ENCODE results near the gene AP5B1. TPM values are rescaled to one million over a fixed set of nuclear protein-coding genes. Genes with fewer than 3 reads are reported as not detected.
A peak's percentile ranks its signal among the peaks of the same experiment; 100 is the strongest.

AP5B1 gene
- total RNA-seq, 4 donors from 2014 or later, result 12.7 to 27.5 (median 18.8) TPM

GRCh38 chr11:65790104-65790901 lies 9.5 kb upstream of the AP5B1 start:
- Histone ChIP-seq H3K4me1 (peaks cover 0 to 27% (median 16%) of the 10 kb centered on the region in 4 donors), H3K36me3 (no peaks in the 10 kb centered on the region), H3K27me3 (peaks cover 3 to 49% of the 10 kb centered on the region in 2 donors), H3K4me3 (no peak overlapping the region), H3K9me3 (no peaks in the 10 kb centered on the region), H3K27ac (no peak overlapping the region)
- no peak for DNase-seq (ENCODE audit: low spot score in 2 of 2)
- TF ChIP-seq CTCF (IDR thresholded peaks at IDR 0.05), result no peak
- TF ChIP-seq EP300 (IDR thresholded peaks at IDR 0.05), result no peak
- 84 to 87% methylated on average over 9 to 13 of the region's 13 CpGs for WGBS, 2 donors

GRCh38 chr11:65789230-65790103 lies 8.7 kb upstream of the AP5B1 start:
- no peak overlapping the region for H3K4me3 ChIP-seq
- H3K4me1 ChIP-seq, result peaks cover 0 to 27% (median 16%) of the 10 kb centered on the region in 4 donors
- TF ChIP-seq POLR2A (IDR thresholded peaks at IDR 0.05), result no peak
- no peak for TF ChIP-seq EP300 (IDR thresholded peaks at IDR 0.05)
- no peak for TF ChIP-seq CTCF (IDR thresholded peaks at IDR 0.05)
- no peak for DNase-seq (ENCODE audit: low spot score in 2 of 2)
- H3K36me3 ChIP-seq, result no peaks in the 10 kb centered on the region
- H3K9me3 ChIP-seq, result no peaks in the 10 kb centered on the region
- H3K27me3 ChIP-seq, result peaks cover 3 to 56% of the 10 kb centered on the region in 2 donors
- 76 to 84% methylated on average over 13 to 14 of the region's 14 CpGs for WGBS, 2 donors
- no peak overlapping the region for H3K27ac ChIP-seq

GRCh38 chr11:65788821-65789220 lies 8.0 kb upstream of the AP5B1 start:
- WGBS, 2 donors, result 74 to 87% methylated on average over 6 of the region's 6 CpGs
- H3K36me3 ChIP-seq, result no peaks in the 10 kb centered on the region
- no peak for DNase-seq (ENCODE audit: low spot score in 2 of 2)
- no peak overlapping the region for H3K4me3 ChIP-seq
- no peaks in the 10 kb centered on the region for H3K9me3 ChIP-seq
- no peak for TF ChIP-seq CTCF (IDR thresholded peaks at IDR 0.05)
- TF ChIP-seq POLR2A (IDR thresholded peaks at IDR 0.05), result no peak
- TF ChIP-seq EP300 (IDR thresholded peaks at IDR 0.05), result no peak
- peaks cover 3 to 56% of the 10 kb centered on the region in 2 donors for H3K27me3 ChIP-seq
- peak overlapping the region in 1 of 4 donors; percentile 74 for H3K27ac ChIP-seq
- peaks cover 0 to 27% (median 16%) of the 10 kb centered on the region in 4 donors for H3K4me1 ChIP-seq

- Histone ChIP-seq H3K27ac (peak overlapping the region in 1 of 4 donors; percentile 74), H3K36me3 (no peaks in the 10 kb centered on the region), H3K9me3 (no peaks in the 10 kb centered on the region), H3K27me3 (peaks cover 3 to 56% of the 10 kb centered on the region in 2 donors), H3K4me1 (peaks cover 0 to 27% (median 16%) of the 10 kb centered on the region in 4 donors), H3K4me3 (peak overlapping the region in 2 of 4 donors; percentile 34 to 39)
- WGBS, 2 donors, result 3 to 4% methylated on average over 30 to 36 of the region's 64 CpGs
- no peak for DNase-seq (ENCODE audit: low spot score in 2 of 2)
- no peak for TF ChIP-seq EP300 (IDR thresholded peaks at IDR 0.05)
- no peak for TF ChIP-seq POLR2A (IDR thresholded peaks at IDR 0.05)
- no peak for TF ChIP-seq CTCF (IDR thresholded peaks at IDR 0.05)
Observed at GRCh38 chr11:65787649-65788622, 7.2 kb upstream of the AP5B1 start.
